Loucy (cell line): ENCODE results near the gene NANOS3.

Experiments
- EZH2phosphoT487 ChIP-seq: fragments of 200-600 bp; IDR thresholded peaks from 2 replicates; pipeline ENCODE4 v1.6.1; 2018; ENCODE audit warnings: antibody characterized with exemption, mild to moderate bottlenecking, moderate library complexity, borderline replicate concordance
- TF ChIP-seq, protein P1 (sequence below): fragments of 200-600 bp; sonication (generic); conservative IDR thresholded peaks from 2 replicates; pipeline ENCODE4 v1.5.1; 2014; ENCODE audit warnings: mild to moderate bottlenecking, antibody characterized with exemption, low read length

DNA sequence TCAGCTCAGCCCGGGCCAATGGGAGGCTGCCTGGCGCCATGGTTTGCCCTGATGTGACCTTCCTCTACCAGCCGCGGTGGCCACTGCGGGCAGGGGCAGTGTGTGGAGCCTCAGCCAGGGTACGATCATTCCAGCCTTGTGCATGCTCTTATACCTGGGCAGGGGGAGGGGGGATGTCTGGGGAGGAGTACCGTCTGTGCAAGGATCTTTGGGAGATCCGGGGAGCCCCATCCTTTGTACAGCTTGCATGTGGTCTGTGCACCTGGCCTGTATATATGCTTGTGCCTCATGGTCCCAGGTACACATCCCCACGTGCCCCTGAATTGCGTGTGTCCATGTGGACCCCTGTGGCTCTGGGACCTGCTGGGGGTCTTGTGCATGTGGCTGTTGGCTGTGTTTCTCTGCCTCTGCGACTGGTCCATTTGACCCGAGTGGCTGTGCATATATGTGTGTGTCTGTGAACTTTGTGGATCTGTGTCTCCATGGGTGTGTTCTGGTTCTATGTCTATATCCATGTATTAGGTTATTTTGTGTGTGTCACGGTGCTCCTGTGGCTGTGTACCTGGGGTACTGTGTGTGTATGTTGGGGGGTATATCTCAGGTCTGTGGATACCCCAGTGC lies 12.8 kb upstream of the NANOS3 start:
- TF ChIP-seq, protein P1, sequence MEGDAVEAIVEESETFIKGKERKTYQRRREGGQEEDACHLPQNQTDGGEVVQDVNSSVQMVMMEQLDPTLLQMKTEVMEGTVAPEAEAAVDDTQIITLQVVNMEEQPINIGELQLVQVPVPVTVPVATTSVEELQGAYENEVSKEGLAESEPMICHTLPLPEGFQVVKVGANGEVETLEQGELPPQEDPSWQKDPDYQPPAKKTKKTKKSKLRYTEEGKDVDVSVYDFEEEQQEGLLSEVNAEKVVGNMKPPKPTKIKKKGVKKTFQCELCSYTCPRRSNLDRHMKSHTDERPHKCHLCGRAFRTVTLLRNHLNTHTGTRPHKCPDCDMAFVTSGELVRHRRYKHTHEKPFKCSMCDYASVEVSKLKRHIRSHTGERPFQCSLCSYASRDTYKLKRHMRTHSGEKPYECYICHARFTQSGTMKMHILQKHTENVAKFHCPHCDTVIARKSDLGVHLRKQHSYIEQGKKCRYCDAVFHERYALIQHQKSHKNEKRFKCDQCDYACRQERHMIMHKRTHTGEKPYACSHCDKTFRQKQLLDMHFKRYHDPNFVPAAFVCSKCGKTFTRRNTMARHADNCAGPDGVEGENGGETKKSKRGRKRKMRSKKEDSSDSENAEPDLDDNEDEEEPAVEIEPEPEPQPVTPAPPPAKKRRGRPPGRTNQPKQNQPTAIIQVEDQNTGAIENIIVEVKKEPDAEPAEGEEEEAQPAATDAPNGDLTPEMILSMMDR, result no peak
- no peak for TF ChIP-seq EZH2phosphoT487
